ENCODE results near the gene ASIC3. TPM values are rescaled to one million over a fixed set of nuclear protein-coding genes. Genes with fewer than 3 reads are reported as not detected.

The ASIC3 gene
- total RNA-seq, result 1 to 10 TPM; 9.0 to 9.7 TPM

DNA sequence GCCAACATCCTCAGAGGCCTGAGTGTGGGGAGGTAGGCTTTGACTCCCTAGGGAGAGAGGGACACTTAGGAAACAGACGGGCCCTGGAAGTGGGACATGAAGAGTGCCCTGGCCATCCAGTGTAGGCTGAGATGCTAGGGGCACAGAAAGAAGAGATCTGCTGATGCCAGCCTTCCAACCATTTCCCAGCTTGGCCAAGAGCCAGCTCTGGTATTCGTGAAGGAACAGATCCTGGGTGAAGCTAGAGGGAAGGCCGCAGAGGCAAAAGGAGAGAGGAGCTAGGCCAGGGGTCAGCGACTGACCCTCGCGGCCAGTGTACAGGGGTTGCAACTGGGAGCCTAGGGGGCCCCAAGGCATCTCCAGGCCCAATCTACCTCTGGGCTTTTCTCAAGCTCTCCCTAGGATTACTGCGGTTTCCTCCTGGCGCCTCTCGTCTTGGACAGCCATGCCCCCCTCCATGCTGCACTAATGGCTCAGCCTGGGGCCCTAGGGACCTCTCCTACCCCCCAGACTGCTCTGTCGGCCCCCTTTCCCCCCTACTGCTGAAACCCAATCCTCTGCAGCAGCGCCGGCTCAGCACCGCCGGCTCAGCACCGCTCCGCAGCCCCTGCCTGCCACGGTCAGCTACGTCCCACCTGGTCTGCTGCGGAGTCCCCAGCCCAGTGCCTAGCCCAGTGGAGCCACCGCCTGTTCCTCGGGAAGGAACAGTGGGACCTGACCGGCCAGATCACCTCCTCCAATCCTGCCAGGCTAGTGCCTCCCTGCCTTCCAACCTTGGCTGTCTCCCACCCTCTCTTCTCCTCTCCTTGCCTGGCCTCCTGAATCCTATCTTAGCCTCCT is at the start of gene ASIC3:
Gene ASIC3, plus strand, starts transcription at position 556 of the 840 bp plus-strand sequence. CDS start 355 bp downstream, outside the sequence.
- no peak within 1 kb of the TSS for H3K4me3 Mint-ChIP-seq
- no peaks in the 10 kb centered on the region for H3K27me3 Mint-ChIP-seq
- no peaks in the 10 kb centered on the region for H3K9me3 Mint-ChIP-seq
- H3K36me3 Mint-ChIP-seq (ENCODE audit: low read depth), result peaks cover 8% of the 10 kb centered on the region
- no peaks in the 10 kb centered on the region for H3K4me1 Mint-ChIP-seq
- no peak within 1 kb of the TSS for H3K27ac Mint-ChIP-seq
- ATAC-seq (replicated peaks), result no peak

DNA sequence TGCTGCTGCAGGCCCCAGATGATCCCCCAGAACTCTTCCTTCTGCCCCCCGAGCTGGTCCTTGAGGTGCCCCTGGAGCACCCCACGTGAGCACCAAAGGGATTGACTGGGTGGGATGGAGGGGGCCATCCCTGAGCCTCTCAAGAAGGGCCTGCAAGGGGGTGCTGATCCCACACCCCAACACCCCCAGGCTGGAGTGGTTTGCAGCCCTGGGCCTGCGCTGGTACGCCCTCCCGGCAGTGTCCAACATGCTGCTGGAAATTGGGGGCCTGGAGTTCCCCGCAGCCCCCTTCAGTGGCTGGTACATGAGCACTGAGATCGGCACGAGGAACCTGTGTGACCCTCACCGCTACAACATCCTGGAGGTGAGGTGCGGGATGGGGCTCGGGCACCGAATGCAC is 49.3 kb upstream of the ASIC3 start:
- no peaks in the 10 kb centered on the region for H3K36me3 Mint-ChIP-seq (ENCODE audit: low read depth)
- no peaks in the 10 kb centered on the region for H3K27me3 Mint-ChIP-seq
- peaks cover 4% of the 10 kb centered on the region for H3K4me1 Mint-ChIP-seq
- H3K4me3 Mint-ChIP-seq, result no peak overlapping the region
- no peak overlapping the region for H3K27ac Mint-ChIP-seq
- H3K9me3 Mint-ChIP-seq, result no peaks in the 10 kb centered on the region
- no peak for ATAC-seq (replicated peaks)

DNA sequence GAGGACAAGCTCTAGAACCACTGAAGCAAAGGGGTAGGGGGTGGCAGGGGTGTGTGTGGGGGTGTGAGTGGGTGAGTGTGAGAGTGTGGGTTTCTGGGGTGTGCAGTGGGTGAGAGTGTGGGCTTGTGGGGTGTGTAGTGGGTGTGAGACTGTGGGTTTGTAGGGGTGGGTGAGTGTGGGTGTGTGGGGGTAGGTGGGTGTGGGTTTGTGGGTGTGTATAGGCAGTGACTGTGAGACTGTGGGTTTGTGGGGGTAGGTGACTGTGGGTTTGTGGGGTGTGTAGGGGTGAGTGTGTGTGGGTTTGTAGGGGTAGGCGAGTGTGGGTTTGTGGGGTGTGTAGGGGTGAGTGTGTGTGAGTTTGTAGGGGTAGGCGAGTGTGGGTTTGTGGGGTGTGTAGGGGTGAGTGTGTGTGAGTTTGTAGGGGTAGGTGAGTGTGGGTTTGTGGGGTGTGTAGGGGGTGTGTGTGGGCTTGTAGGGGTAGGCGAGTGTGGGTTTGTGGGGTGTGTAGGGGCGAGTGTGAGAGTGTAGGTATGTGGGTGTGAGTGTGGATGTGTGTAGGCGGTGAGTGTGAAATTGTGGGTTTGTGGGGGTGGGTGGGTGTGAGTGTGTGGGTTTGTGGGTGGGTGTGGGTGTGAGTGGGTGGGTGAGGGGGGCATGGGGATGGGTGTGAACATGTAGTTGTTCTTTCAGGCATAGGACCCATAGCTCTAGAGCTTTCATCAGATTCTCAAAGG is 48.7 kb upstream of the ASIC3 start:
- no peak for ATAC-seq (replicated peaks)

DNA sequence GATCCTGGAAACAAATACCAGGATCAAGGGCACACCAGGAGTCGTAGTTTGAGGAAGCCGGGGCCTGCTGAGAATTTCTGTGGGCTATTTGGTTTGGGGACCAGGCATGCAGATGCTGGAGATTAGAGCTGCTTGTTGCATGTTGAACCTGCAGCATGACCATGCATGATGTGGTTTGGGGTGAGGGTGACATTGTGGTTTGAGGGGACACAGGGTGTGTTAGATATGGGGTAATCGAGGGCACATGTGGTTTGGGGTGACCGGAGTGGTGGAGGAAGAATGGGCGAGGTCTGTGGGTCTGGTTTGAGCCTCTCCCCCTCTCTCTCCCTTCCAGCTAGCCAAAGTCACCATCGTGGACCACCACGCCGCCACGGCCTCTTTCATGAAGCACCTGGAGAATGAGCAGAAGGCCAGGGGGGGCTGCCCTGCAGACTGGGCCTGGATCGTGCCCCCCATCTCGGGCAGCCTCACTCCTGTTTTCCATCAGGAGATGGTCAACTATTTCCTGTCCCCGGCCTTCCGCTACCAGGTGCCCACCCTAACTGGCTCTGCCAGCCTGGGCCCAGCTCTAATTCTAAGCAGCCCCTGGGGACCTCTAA is 47.3 kb upstream of the ASIC3 start:
- H3K27me3 Mint-ChIP-seq, result no peaks in the 10 kb centered on the region
- H3K4me1 Mint-ChIP-seq, result peaks cover 4% of the 10 kb centered on the region
- no peak overlapping the region for H3K4me3 Mint-ChIP-seq
- no peaks in the 10 kb centered on the region for H3K36me3 Mint-ChIP-seq (ENCODE audit: low read depth)
- H3K9me3 Mint-ChIP-seq, result no peaks in the 10 kb centered on the region
- no peak for ATAC-seq (replicated peaks)
- peak overlapping the region; percentile 37 for H3K27ac Mint-ChIP-seq

More for the DNA sequence above, 48.7 kb upstream of the ASIC3 start:
- H3K27me3 Mint-ChIP-seq, result no peaks in the 10 kb centered on the region
- H3K4me1 Mint-ChIP-seq, result peaks cover 4% of the 10 kb centered on the region
- no peak overlapping the region for H3K27ac Mint-ChIP-seq
- H3K36me3 Mint-ChIP-seq (ENCODE audit: low read depth), result no peaks in the 10 kb centered on the region
- H3K4me3 Mint-ChIP-seq, result no peak overlapping the region
- no peaks in the 10 kb centered on the region for H3K9me3 Mint-ChIP-seq

DNA sequence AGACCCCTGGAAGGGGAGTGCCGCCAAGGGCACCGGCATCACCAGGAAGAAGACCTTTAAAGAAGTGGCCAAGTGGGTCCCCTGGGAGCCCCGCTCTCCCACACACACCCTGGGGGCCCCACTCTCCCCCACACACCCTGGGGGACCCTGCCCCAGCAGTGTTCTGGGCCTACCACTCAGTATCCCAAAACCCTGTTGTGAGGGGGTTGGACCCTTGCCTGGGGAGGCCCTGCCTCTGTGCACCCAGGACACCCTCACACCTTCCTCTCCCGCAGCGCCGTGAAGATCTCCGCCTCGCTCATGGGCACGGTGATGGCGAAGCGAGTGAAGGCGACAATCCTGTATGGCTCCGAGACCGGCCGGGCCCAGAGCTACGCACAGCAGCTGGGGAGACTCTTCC is 46.8 kb upstream of the ASIC3 start:
- no peak for ATAC-seq (replicated peaks)
- H3K4me3 Mint-ChIP-seq, result no peak overlapping the region
- H3K36me3 Mint-ChIP-seq (ENCODE audit: low read depth), result no peaks in the 10 kb centered on the region
- no peaks in the 10 kb centered on the region for H3K9me3 Mint-ChIP-seq
- H3K4me1 Mint-ChIP-seq, result peaks cover 4% of the 10 kb centered on the region
- H3K27me3 Mint-ChIP-seq, result no peaks in the 10 kb centered on the region
- no peak overlapping the region for H3K27ac Mint-ChIP-seq

DNA sequence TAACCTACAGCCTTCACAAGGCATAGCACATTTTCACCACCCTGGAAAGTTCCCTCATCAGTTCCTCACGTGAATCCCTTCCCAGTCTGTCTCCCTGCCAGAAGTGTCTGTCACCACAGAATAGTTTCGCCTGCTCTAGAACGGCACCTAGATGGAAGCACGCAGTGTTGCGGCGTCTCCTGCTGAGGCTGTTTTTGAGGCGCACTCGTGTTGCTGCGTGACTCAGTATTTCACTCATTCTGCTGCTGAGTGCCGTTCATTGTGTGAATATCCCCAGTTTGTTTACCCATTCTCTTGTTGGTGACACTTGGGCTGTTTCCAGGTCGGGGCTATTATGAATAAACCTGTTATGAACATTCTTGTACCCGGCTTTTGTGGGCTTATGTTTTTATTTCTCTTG is 44.8 kb upstream of the ASIC3 start:
- H3K4me1 Mint-ChIP-seq, result peaks cover 14% of the 10 kb centered on the region
- H3K27ac Mint-ChIP-seq, result no peak overlapping the region
- no peaks in the 10 kb centered on the region for H3K27me3 Mint-ChIP-seq
- no peak for ATAC-seq (replicated peaks)
- H3K36me3 Mint-ChIP-seq (ENCODE audit: low read depth), result no peaks in the 10 kb centered on the region
- H3K9me3 Mint-ChIP-seq, result no peaks in the 10 kb centered on the region
- no peak overlapping the region for H3K4me3 Mint-ChIP-seq

DNA sequence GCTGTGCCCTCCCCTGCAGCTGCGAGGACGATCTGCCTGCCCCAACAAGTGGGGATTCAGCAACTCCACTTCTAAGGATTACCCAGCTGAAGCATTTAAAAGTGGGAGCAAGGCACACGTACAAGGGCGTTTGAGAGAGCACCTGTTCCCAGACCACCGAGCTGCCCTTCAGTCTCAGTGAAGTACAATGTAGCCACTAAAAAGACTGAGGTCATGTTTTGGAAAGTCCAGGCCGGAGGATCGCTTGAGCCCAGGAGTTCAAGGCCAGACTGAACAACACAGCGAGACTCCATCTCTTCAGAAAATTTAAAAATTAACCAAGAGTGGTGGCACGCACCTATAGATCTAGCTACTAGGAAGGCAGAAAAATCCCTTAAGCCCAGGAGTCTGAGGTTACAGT is 42.8 kb upstream of the ASIC3 start:
- no peak for ATAC-seq (replicated peaks)
- Mint-ChIP-seq H3K9me3 (no peaks in the 10 kb centered on the region), H3K4me1 (peaks cover 17% of the 10 kb centered on the region), H3K36me3 (ENCODE audit: low read depth) (no peaks in the 10 kb centered on the region), H3K4me3 (no peak overlapping the region), H3K27me3 (no peaks in the 10 kb centered on the region), H3K27ac (peak overlapping the region; percentile 54)

DNA sequence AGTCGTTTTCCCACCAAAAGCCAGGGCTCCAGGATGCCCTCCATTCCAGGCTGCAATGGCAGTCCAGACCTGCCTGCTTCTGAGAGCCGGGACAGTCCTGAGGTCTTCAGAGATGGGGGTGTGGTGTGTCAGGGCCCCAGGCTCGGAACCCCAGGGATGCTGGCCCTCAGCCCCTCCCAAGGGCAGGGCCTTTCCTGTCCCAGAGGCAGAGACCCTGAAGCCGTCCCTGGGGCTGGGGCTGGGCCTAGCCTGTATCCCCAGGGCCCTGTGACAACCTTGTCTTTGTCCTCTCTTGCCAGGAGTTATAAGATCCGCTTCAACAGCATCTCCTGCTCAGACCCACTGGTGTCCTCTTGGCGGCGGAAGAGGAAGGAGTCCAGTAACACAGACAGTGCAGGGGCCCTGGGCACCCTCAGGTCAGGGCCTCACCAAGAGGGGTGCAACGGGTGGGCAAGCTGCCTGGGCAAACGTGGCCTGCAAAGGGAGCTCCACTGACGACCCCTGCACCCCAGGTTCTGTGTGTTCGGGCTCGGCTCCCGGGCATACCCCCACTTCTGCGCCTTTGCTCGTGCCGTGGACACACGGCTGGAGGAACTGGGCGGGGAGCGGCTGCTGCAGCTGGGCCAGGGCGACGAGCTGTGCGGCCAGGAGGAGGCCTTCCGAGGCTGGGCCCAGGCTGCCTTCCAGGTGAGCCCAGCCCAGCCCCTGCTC is 41.6 kb upstream of the ASIC3 start:
- Mint-ChIP-seq H3K27ac (no peak overlapping the region), H3K9me3 (no peaks in the 10 kb centered on the region), H3K36me3 (ENCODE audit: low read depth) (no peaks in the 10 kb centered on the region), H3K4me1 (peaks cover 25% of the 10 kb centered on the region), H3K4me3 (peak overlapping the region; percentile 87), H3K27me3 (no peaks in the 10 kb centered on the region)
- no peak for ATAC-seq (replicated peaks)

DNA sequence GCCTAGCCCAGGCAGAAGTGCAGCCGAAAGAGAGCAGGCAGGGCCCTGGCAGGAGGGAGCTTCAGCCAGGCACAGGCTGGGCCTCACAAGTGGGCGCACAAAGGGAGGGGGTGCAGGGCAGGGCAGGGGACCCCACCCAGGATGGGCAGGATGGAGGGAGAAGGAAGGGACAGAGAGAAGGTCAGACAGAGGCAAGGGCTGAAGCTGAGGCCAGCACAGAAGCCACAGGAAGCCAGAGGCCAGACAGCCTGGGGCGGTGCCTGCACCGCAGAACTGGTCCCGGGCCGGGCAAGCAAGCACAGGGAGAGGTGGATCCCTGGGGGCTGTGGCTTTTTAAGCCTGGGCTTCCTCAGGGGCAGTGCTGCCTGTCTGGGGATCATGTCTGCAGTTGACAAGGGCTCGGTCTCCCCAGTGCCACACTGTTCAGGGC is 40.8 kb upstream of the ASIC3 start:
- Mint-ChIP-seq H3K27ac (peak overlapping the region; percentile 85), H3K4me3 (peak overlapping the region; percentile 87), H3K36me3 (ENCODE audit: low read depth) (peaks cover 2% of the 10 kb centered on the region), H3K4me1 (peaks cover 33% of the 10 kb centered on the region), H3K9me3 (peaks cover under 1% of the 10 kb centered on the region), H3K27me3 (no peaks in the 10 kb centered on the region)
- ATAC-seq (replicated peaks), result no peak

DNA sequence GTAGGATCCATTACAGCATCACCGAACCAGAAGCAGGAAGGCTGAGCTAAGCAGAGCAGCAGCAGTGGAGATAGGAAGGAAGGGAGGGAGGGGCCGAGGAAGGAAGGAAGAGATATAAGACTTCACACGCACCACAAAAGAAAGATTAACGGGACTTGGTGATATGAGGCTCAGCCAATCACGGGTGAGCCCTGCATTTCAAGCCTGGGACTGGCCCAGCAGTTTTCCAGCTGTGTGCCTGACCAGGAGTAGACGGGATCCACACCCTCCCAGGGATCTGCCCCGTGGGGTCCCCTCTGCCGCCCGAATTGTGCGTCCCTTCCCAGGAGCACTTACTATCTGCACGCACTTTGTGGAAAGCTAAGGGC is 40.2 kb upstream of the ASIC3 start:
- Mint-ChIP-seq H3K4me1 (peaks cover 37% of the 10 kb centered on the region), H3K9me3 (peaks cover 3% of the 10 kb centered on the region), H3K27me3 (no peaks in the 10 kb centered on the region), H3K27ac (peak overlapping the region; percentile 85), H3K36me3 (ENCODE audit: low read depth) (peaks cover 4% of the 10 kb centered on the region), H3K4me3 (peak overlapping the region; percentile 87)
- peak; percentile 51 for ATAC-seq (replicated peaks)

DNA sequence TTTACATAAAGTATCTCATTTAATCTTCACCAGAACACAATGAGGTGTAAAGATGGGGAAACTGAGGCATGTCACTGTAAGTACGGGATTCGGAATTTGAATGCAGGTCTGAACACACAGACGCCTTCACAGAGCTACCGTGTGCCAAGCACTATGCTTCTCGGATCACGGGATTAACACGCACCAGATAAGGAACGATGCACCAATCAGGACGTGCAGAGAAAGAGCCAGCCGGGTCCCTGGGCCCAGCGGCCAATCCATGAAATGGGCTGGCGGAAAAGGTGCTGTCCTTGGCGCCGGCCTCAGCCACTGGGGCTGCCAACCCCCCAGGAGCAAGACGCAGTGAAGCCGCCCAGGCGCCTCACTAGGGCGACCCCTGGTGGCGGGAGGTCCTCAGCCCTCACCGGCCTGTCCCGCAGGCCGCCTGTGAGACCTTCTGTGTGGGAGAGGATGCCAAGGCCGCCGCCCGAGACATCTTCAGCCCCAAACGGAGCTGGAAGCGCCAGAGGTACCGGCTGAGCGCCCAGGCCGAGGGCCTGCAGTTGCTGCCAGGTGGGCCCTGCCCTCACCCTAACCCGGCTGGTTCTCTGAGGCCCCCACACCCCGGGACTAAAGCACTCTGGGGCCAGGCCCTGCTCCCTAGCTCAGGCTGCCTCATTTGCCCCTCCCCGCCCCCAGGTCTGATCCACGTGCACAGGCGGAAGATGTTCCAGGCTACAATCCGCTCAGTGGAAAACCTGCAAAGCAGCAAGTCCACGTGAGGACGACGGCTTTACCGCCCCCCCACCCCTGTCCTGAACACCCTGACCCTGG is 39.6 kb upstream of the ASIC3 start:
- Mint-ChIP-seq H3K27me3 (no peaks in the 10 kb centered on the region), H3K36me3 (ENCODE audit: low read depth) (peaks cover 4% of the 10 kb centered on the region), H3K4me3 (peak overlapping the region; percentile 87), H3K9me3 (peaks cover 3% of the 10 kb centered on the region), H3K4me1 (peaks cover 37% of the 10 kb centered on the region), H3K27ac (peak overlapping the region; percentile 85)
- ATAC-seq (replicated peaks), result peak; percentile 79

DNA sequence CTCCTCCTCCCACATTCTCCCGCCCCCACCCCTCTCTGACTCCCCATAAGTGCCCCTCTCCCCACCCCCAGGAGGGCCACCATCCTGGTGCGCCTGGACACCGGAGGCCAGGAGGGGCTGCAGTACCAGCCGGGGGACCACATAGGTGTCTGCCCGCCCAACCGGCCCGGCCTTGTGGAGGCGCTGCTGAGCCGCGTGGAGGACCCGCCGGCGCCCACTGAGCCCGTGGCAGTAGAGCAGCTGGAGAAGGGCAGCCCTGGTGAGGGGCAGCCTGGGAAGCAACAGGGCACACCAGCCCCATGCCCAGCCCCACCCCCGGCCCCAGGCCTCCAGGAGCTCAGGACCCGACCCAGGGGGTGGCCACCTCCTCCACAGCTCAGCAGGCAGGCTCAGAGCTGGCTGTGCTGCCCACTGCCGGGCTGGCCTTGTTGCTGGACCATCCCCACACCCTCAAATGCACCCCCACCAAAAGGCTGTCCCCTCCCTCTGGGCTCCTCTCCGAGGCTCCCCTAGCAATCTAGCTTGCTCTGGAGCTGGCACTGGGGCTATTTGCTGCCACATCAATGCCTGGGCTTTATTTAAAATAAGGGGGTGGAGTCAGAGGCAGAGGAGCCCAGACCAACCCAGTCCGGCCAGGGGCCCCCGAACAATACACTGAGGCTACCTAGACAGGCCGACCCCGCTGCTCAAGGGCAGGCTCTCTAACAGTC is 38.8 kb upstream of the ASIC3 start:
- Mint-ChIP-seq H3K4me3 (peak overlapping the region; percentile 87), H3K27me3 (no peaks in the 10 kb centered on the region), H3K4me1 (peaks cover 42% of the 10 kb centered on the region), H3K36me3 (ENCODE audit: low read depth) (peaks cover 10% of the 10 kb centered on the region), H3K9me3 (peaks cover 3% of the 10 kb centered on the region), H3K27ac (no peak overlapping the region)
- no peak for ATAC-seq (replicated peaks)

DNA sequence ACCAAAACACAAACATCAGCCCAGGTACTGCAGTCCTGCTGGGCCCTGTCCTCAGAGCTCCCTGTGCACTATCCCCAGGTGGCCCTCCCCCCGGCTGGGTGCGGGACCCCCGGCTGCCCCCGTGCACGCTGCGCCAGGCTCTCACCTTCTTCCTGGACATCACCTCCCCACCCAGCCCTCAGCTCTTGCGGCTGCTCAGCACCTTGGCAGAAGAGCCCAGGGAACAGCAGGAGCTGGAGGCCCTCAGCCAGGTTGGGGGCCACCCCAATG is 38.4 kb upstream of the ASIC3 start:
- H3K36me3 Mint-ChIP-seq (ENCODE audit: low read depth), result peaks cover 13% of the 10 kb centered on the region

More for the DNA sequence above, 38.4 kb upstream of the ASIC3 start:
- peak overlapping the region; percentile 78 for H3K27ac Mint-ChIP-seq
- no peaks in the 10 kb centered on the region for H3K27me3 Mint-ChIP-seq
- H3K4me3 Mint-ChIP-seq, result peak overlapping the region; percentile 87
- H3K9me3 Mint-ChIP-seq, result peaks cover 3% of the 10 kb centered on the region
- H3K4me1 Mint-ChIP-seq, result peaks cover 44% of the 10 kb centered on the region
- ATAC-seq (replicated peaks), result no peak
